H9 (cell line): ENCODE data around the gene SOBP. TPM values are rescaled to one million over a fixed set of nuclear protein-coding genes. Genes with fewer than 3 reads are reported as not detected.

Experiments
- DNase-seq: peaks from one replicate; pipeline ENCODE4 v3.0.0-alpha.2; 2017
- H2AFZ ChIP-seq: one replicate; pipeline ENCODE4 v1.6.1; 2013; ENCODE audit warnings: mild to moderate bottlenecking, low read length, control low read depth, moderate library complexity
- H2AK5ac ChIP-seq: 2 replicates; pipeline ENCODE4 v1.6.1; 2013; ENCODE audit warnings: low read length, control low read depth, mixed read lengths; ENCODE audit not compliant: insufficient read length
- H2BK120ac ChIP-seq: one replicate; pipeline ENCODE4 v1.6.1; 2013; ENCODE audit warnings: low read depth, mild to moderate bottlenecking, low read length, control low read depth, inconsistent platforms; ENCODE audit not compliant: poor library complexity, severe bottlenecking
- H2BK12ac ChIP-seq: 2 replicates; pipeline ENCODE4 v1.6.1; 2013; ENCODE audit warnings: low read length, control low read depth, mixed read lengths, low read depth; ENCODE audit not compliant: insufficient read length
- H2BK15ac ChIP-seq: 2 replicates; pipeline ENCODE4 v1.6.1; 2013; ENCODE audit warnings: low read depth, low read length, control low read depth
- H2BK20ac ChIP-seq: one replicate; pipeline ENCODE4 v1.6.1; 2013; ENCODE audit warnings: low read depth, mild to moderate bottlenecking, low read length, control low read depth, inconsistent platforms; ENCODE audit not compliant: poor library complexity, severe bottlenecking
- H2BK5ac ChIP-seq: 2 replicates; pipeline ENCODE4 v1.6.1; 2013; ENCODE audit warnings: low read length, control low read depth, mixed read lengths; ENCODE audit not compliant: insufficient read length
- H3K14ac ChIP-seq: 2 replicates; pipeline ENCODE4 v1.6.1; 2013; ENCODE audit warnings: low read length, control low read depth; ENCODE audit not compliant: insufficient read depth
- H3K18ac ChIP-seq: 2 replicates; pipeline ENCODE4 v1.6.1; 2013; ENCODE audit warnings: low read depth, mild to moderate bottlenecking, mixed read lengths, low read length, control low read depth; ENCODE audit not compliant: insufficient read length
- H3K23ac ChIP-seq: 2 replicates; pipeline ENCODE4 v1.6.1; 2013; ENCODE audit warnings: low read length, control low read depth, mixed read lengths, low read depth; ENCODE audit not compliant: insufficient read length
- H3K23me2 ChIP-seq: 2 replicates; pipeline ENCODE4 v1.6.1; 2013; ENCODE audit warnings: low read depth, mild to moderate bottlenecking, mixed read lengths, low read length, control low read depth; ENCODE audit not compliant: insufficient read length, poor library complexity, severe bottlenecking
- H3K27ac ChIP-seq: 2 replicates; pipeline ENCODE4 v1.5.1; 2013; ENCODE audit warnings: low read length, control low read depth, mixed read lengths, low read depth; ENCODE audit not compliant: insufficient read length
- H3K27me3 ChIP-seq: 2 replicates; pipeline ENCODE4 v1.6.1; 2013; ENCODE audit warnings: low read length, control low read depth, inconsistent platforms; ENCODE audit not compliant: insufficient read depth
- H3K4ac ChIP-seq: 2 replicates; pipeline ENCODE4 v1.6.1; 2013; ENCODE audit warnings: low read depth, mild to moderate bottlenecking, control low read depth, inconsistent platforms, low read length, moderate library complexity
- H3K4me1 ChIP-seq: 2 replicates; pipeline ENCODE4 v1.6.1; 2013; ENCODE audit warnings: low read length, control low read depth, inconsistent platforms; ENCODE audit not compliant: insufficient read depth
- H3K4me2 ChIP-seq: 2 replicates; pipeline ENCODE4 v1.6.1; 2013; ENCODE audit warnings: low read length, control low read depth, mixed read lengths; ENCODE audit not compliant: insufficient read length, insufficient read depth
- H3K56ac ChIP-seq: 2 replicates; pipeline ENCODE4 v1.6.1; 2013; ENCODE audit warnings: low read depth, mild to moderate bottlenecking, mixed read lengths, low read length, control low read depth; ENCODE audit not compliant: insufficient read length
- H3K79me1 ChIP-seq: 2 replicates; pipeline ENCODE4 v1.6.1; 2013; ENCODE audit warnings: low read depth, mild to moderate bottlenecking, moderate library complexity, low read length, control low read depth, inconsistent platforms; ENCODE audit not compliant: insufficient read depth, poor library complexity, severe bottlenecking
- H3K79me2 ChIP-seq: 2 replicates; pipeline ENCODE4 v1.6.1; 2013; ENCODE audit warnings: low read length, control low read depth, inconsistent platforms; ENCODE audit not compliant: insufficient read depth
- H3K9ac ChIP-seq: 2 replicates; pipeline ENCODE4 v1.6.1; 2013; ENCODE audit warnings: low read length, control low read depth, mixed read lengths; ENCODE audit not compliant: insufficient read length; ENCODE audit errors: extremely low read depth
- H3K9me3 ChIP-seq: one replicate; pipeline ENCODE4 v1.6.1; 2013; ENCODE audit warnings: low read depth, low read length, inconsistent platforms; ENCODE audit not compliant: control insufficient read depth
- H3T11ph ChIP-seq: one replicate; pipeline ENCODE4 v1.6.1; 2013; ENCODE audit warnings: mild to moderate bottlenecking, low read length, control low read depth, inconsistent platforms
- H4K20me1 ChIP-seq: one replicate; pipeline ENCODE4 v1.6.1; 2013; ENCODE audit not compliant: control insufficient read depth, insufficient read length, insufficient read depth
- H4K5ac ChIP-seq: 2 replicates; pipeline ENCODE4 v1.6.1; 2013; ENCODE audit warnings: low read depth, mild to moderate bottlenecking, mixed read lengths, low read length, control low read depth; ENCODE audit not compliant: insufficient read length
- H4K8ac ChIP-seq: replicated peaks from 2 replicates; pipeline ENCODE4 v1.6.1; 2013; ENCODE audit warnings: low read length, control low read depth, mixed read lengths, low read depth; ENCODE audit not compliant: insufficient read length
- H4K91ac ChIP-seq: 2 replicates; pipeline ENCODE4 v1.6.1; 2013; ENCODE audit warnings: low read depth, mild to moderate bottlenecking, moderate library complexity, mixed read lengths, low read length, control low read depth; ENCODE audit not compliant: insufficient read length
- H3K27ac Mint-ChIP-seq, 3 experiments: 2 replicates in 2 of 3; 3 replicates in 1 of 3; pipeline ENCODE4 v1.8.0; 2020 to 2021; ENCODE audit warnings: mixed read lengths in 3 of 3, mild to moderate bottlenecking in 1 of 3, moderate library complexity in 1 of 3
- H3K27me3 Mint-ChIP-seq: 2 replicates; pipeline ENCODE4 v1.8.0; 2021; ENCODE audit warnings: low read depth, mild to moderate bottlenecking, moderate library complexity, mixed read lengths
- H3K36me3 Mint-ChIP-seq, 3 experiments: 2 replicates in 2 of 3; 3 replicates in 1 of 3; pipeline ENCODE4 v1.8.0; 2020 to 2021; ENCODE audit warnings: low read depth in 3 of 3, mixed read lengths in 3 of 3; ENCODE audit not compliant: insufficient read depth in 1 of 3
- H3K4me1 Mint-ChIP-seq, 2 experiments: 2 replicates each; pipeline ENCODE4 v1.8.0; 2020; ENCODE audit warnings: mixed read lengths in 2 of 2
- H3K4me3 Mint-ChIP-seq, 2 experiments: 2 replicates in 1 of 2; 3 replicates in 1 of 2; pipeline ENCODE4 v1.8.0; 2020 to 2021; ENCODE audit warnings: mild to moderate bottlenecking in 2 of 2, mixed read lengths in 2 of 2, moderate library complexity in 1 of 2
- H3K9me3 Mint-ChIP-seq, 2 experiments: 2 replicates in 1 of 2; 3 replicates in 1 of 2; pipeline ENCODE4 v1.8.0; 2020; ENCODE audit warnings: mild to moderate bottlenecking in 2 of 2, mixed read lengths in 2 of 2, moderate library complexity in 1 of 2
- WGBS: extraction: QIAGEN DNeasy Blood & Tissue Kit; methylation state at CpG from one replicate; pipeline ENCODE4 v1.1.7; 2013; ENCODE audit warnings: missing lambda C conversion rate, low lambda C conversion rate, mixed read lengths; ENCODE audit not compliant: insufficient read length; ENCODE audit errors: extremely low coverage; 5-methylcytosine and 5-hydroxymethylcytosine counted together
- total RNA-seq: library from RNA; stranded (reverse); gene quantifications from 2 replicates; pipeline ENCODE4 v1.2.1, GENCODE V29; 2021
- TF ChIP-seq, protein P1 (sequence below): fragments of 200-600 bp; sonication (generic); conservative IDR thresholded peaks from 3 replicates; pipeline ENCODE4 v1.8.0; 2021; ENCODE audit warnings: antibody characterized with exemption, mild to moderate bottlenecking

The SOBP gene
- total RNA-seq, 1 experiment from 2014 or later = 4.3 TPM

- Histone ChIP-seq H3K4ac (no peak overlapping the region), H2BK5ac (no peak overlapping the region), H4K8ac (no peak overlapping the region), H3K56ac (no peak overlapping the region), H3K23me2 (peaks cover 16% of the 10 kb centered on the region), H2AFZ (no peak overlapping the region), H4K5ac (no peak overlapping the region), H3K79me2 (no peaks in the 10 kb centered on the region), H3K27me3 (peaks cover 7% of the 10 kb centered on the region), H3K18ac (no peak overlapping the region), H3K9ac (no peak overlapping the region), H3K27ac (no peak overlapping the region), H3K4me1 (peaks cover 8% of the 10 kb centered on the region), H3K79me1 (no peaks in the 10 kb centered on the region), H4K91ac (no peak overlapping the region), H3K9me3 (no peaks in the 10 kb centered on the region), H3K23ac (no peak overlapping the region), H3T11ph (no peak overlapping the region), H4K20me1 (no peaks in the 10 kb centered on the region), H2BK20ac (no peak overlapping the region), H2AK5ac (no peak overlapping the region), H3K14ac (no peak overlapping the region), H2BK120ac (no peak overlapping the region), H3K4me2 (no peak overlapping the region), H2BK12ac (no peak overlapping the region), H2BK15ac (no peak overlapping the region)
- no peak overlapping the region for H3K4me3 Mint-ChIP-seq
- H3K4me1 Mint-ChIP-seq = peaks cover 3 to 15% of the 10 kb centered on the region in 2 experiments
- no peaks in the 10 kb centered on the region for H3K9me3 Mint-ChIP-seq
- H3K36me3 Mint-ChIP-seq = no peaks in the 10 kb centered on the region
- no peak for DNase-seq
- H3K27me3 Mint-ChIP-seq = peaks cover 2% of the 10 kb centered on the region
- TF ChIP-seq, protein P1, sequence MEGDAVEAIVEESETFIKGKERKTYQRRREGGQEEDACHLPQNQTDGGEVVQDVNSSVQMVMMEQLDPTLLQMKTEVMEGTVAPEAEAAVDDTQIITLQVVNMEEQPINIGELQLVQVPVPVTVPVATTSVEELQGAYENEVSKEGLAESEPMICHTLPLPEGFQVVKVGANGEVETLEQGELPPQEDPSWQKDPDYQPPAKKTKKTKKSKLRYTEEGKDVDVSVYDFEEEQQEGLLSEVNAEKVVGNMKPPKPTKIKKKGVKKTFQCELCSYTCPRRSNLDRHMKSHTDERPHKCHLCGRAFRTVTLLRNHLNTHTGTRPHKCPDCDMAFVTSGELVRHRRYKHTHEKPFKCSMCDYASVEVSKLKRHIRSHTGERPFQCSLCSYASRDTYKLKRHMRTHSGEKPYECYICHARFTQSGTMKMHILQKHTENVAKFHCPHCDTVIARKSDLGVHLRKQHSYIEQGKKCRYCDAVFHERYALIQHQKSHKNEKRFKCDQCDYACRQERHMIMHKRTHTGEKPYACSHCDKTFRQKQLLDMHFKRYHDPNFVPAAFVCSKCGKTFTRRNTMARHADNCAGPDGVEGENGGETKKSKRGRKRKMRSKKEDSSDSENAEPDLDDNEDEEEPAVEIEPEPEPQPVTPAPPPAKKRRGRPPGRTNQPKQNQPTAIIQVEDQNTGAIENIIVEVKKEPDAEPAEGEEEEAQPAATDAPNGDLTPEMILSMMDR = no peak
- no CpG with 5 or more reads among the region's 7 CpGs for WGBS
- H3K27ac Mint-ChIP-seq = no peak overlapping the region
These were observed 5.3 kb downstream of the SOBP start for GRCh38 chr6:107495196-107495643.
